ENCODE data around the gene H1-8.

The H1-8 gene

DNA sequence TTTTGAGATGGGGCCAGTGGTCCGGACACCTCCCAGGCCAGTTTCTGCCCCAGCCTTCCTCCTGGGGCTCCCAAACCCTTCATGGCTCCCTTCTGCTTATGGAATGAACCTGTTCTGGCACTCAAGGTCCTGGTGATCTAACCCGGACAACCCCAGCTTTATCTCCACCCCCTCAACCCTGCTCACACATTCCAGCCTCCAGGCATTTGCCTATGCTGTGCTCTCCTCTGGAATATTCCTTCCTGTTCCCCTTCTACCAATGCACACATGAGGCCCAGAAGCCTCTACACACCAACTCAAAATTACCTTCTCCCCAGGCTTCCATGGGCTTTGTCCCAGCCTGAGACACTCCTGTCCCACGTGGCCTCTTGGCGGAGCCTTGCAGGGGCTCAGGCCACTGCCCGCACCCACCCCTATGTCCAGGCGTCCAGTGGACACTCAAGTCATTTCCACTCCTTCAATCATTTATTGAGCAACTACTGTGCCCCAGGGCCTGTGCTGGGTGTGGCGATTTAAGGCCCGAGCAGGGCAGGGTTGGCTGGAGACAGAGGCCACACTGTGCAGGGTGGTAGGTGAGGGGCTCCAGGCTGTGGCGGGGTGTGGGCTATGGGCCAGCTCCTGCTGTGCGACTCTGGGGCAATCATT is 44.7 kb downstream of the H1-8 start:
- in situ Hi-C loops (cut with MboI; ENCODE audit: low sequenced_read_pairs) = no loop called here

- in situ Hi-C loops (cut with MboI; ENCODE audit: low sequenced_read_pairs) = no loop called here
Observed at GRCh38 chr3:129590215-129590614, 47.2 kb downstream of the H1-8 start.

DNA sequence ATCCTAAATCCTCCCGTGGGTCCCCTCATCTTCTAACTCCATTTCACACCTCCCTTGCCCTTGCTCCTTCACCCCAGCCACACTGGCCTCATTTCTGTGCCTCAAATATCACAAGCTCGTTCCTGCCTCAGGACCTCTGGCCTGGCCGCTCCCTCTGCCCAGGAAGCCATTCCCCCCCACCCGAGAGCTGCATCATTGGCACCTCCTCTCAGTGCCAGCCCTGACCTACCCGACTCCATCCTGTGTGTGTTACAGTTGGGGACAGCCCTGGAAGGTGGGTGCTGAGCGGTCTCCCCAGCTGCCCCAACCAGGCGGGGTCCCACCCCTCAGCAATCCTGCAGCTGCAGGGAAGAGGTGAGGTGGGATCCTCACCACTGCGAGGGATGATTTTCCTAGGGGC is 49.0 kb downstream of the H1-8 start:
- in situ Hi-C loops (cut with MboI; ENCODE audit: low sequenced_read_pairs) = no loop called here

GRCh38 chr3:129592381-129593131 is 49.6 kb downstream of the H1-8 start:
- in situ Hi-C loops (cut with MboI; ENCODE audit: low sequenced_read_pairs) = no loop called here

DNA sequence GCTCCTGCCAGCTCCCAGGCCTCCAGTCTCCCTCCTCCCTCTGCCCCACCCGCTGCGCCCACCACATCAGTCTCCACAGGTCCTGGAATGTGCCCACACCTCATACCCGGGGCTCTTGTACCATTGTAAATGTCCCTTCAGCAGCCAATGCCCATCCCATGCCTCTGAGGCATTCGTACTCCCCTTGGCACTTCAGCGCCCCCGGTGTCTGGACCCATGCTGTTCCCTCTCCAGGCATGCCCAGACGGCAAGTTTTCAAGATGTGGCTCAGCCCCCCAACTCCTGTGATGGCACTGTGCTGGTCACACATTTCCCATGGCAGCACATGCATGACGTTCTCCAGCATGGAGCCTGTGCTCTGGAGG is 50.2 kb downstream of the H1-8 start:
- in situ Hi-C loops (cut with MboI; ENCODE audit: low sequenced_read_pairs) = no loop called here

DNA sequence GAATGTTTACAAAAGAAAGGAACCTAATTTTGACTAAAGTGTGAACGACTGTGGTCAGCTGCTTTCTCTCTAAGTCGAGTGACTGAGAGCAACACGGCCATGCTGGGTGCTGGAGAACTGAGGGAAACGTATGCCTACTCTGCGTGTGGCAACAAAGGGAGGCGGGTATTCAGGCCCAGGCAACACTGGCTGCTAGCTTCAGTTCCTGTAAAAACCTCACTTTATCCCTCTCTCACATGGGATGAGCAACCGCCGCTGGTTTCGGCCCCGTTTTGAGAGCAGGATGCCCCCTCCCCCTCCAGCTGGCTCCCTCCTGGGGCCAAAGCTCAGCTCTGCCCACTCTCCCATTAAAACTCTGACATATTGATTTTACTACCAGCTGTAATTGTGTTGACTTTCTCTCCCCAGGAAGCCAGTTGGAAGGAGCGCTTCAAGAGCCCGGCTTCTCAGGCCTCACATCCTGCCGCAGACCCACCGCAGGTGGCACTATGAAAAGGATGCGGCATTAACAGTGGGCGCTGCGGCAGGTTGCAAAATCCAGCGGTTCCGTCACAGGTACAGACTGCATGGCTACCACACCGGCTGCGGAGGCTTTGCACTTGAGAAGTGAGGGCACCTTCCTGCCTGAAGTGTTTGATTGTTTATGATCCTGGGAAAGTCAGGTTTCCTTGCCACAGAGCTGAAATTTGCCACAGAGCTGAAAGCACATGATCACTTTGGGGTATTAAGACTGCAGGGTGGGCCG is 50.8 kb downstream of the H1-8 start:
- in situ Hi-C loops (cut with MboI; ENCODE audit: low sequenced_read_pairs) = no loop called here

- in situ Hi-C loops (cut with MboI; ENCODE audit: low sequenced_read_pairs) = no loop called here
Observed at GRCh38 chr3:129594409-129594808, 51.4 kb downstream of the H1-8 start.

DNA sequence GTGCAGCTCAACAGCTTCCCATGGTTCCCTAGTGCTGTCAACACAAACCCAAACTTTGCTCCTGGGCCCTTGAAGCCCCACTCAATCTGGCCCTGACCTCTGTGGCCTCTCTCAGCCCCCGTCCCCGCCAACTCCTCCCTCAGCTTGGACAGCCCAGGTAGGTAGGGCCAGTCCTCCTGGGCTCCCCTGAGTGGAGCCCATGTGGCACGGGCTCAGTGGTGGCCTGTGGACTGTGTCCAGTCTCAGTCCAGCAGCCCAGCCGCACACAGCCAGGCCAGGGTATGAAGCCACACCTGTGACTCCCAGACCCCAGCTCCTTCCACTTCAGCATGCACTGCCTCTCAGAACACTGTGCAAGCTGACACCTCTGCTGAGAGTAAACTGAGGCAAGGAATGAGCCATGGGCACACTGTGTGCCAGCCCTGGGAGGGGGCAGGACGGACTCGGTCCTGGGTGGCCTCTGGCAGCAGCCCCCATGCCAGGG is 52.0 kb downstream of the H1-8 start:
- in situ Hi-C loops (cut with MboI; ENCODE audit: low sequenced_read_pairs) = no loop called here

GRCh38 chr3:129595544-129596193 is 52.7 kb downstream of the H1-8 start:
- in situ Hi-C loops (cut with MboI; ENCODE audit: low sequenced_read_pairs) = no loop called here

DNA sequence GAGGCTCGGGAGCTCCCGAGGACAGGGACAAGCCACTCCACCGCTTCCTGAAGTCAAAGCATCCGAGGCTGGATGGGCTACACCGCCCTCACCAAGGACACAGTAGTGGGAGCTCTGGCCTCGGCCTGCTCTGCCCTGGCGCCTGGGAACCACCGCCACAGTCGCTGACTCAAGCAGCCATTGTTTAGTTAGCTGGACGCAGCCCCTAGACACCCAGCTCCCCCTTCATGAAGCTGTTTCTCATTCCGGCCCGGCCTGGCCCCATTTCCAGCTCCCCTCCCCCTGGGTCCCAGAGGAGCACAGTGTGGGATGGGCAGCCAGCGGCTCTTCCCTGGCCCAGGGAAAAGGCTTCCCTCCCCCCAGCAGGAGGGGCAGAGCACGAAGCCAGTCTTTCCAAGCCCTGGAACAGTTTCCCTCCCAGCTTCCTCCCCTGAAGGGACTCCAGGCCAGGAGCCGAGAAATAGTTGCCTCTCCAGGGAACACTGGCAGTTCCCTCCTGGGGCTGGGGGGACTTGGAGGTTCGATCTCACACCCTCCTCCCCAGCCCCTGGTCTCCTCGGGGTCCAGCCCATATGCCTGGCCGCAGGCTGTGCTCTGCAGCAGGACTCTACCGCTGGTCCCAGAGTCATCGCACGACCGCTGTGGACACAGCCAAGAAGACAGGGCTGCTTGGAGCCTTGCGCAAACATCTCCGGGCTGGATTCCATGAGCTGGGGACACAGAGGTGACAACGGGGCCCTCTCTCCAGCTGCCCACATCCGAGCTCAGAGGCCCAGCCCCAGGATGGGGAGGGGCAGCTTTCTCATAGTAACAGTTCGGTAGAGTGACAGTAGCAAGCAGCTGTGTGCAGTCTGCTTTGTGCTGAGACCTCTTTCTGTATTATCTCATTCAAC is 53.5 kb downstream of the H1-8 start:
- in situ Hi-C loops (cut with MboI; ENCODE audit: low sequenced_read_pairs) = no loop called here

DNA sequence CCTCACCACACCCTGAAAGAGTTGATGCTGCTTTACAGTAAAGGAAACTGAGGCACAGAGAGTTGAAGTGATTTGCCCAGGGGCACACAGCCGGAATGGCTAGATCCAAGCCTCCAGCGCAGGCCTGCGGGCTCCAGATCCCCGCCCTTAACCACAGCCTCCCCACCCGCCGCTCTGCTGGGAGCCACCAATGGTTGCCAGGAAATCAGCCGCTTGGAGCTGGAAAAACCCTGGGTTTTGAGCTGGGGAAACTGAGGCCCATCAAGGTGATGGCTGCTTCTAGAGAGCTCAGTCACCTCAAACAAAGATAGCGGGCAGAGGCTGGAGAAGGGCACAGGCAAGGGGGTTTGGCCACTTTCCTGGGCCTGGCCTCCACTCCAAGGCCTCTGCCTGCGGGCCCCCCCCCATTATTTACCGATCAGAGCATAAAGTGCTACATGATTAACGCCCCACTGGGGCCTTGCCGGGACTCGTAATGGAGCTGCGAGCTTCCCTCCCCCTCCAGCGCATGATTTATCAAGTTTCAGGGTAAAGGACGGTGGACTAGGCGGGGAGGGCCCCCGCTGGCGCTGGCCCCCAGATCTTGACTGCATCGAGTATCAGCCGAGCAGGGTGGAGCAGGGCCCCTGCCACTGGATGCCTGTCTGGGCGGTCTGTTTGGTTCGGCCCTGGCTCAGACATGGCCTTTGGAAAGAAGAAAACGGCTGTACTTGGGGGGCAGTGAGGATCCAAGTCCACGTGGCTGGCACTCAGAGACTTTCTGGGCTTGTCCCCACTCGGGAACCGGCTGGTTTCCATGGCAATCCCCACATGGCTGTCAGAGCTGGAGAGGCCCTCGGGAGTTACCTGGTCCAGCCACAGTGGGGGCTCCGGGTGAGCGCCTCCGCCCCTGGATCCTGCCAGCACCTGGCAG is 54.4 kb downstream of the H1-8 start:
- in situ Hi-C loops (cut with MboI; ENCODE audit: low sequenced_read_pairs) = no loop called here

- in situ Hi-C loops (cut with MboI; ENCODE audit: low sequenced_read_pairs) = no loop called here
Observed at GRCh38 chr3:129598000-129598381, 55.0 kb downstream of the H1-8 start.

DNA sequence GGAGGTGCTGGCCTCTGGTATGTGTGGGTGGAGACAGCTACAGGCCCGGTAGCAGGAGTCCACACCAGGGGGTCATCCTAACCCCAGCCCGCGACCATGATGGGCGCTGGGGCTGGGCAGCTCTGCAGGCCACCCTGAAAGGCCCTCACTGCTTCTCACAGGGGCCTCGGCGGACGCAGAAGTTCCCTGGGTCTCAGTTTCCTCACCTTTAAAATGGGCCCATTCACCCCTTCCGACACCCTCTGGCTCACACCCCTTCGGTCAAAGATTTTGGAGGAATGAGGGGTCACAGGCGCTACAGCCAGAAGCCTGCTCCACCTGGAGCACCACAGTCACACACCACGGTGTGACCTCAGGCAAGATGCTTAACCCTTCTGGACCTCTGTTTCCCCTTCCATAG is 55.5 kb downstream of the H1-8 start:
- in situ Hi-C loops (cut with MboI; ENCODE audit: low sequenced_read_pairs) = no loop called here

GRCh38 chr3:129599073-129599472 is 56.1 kb downstream of the H1-8 start:
- in situ Hi-C loops (cut with MboI; ENCODE audit: low sequenced_read_pairs) = no loop called here

DNA sequence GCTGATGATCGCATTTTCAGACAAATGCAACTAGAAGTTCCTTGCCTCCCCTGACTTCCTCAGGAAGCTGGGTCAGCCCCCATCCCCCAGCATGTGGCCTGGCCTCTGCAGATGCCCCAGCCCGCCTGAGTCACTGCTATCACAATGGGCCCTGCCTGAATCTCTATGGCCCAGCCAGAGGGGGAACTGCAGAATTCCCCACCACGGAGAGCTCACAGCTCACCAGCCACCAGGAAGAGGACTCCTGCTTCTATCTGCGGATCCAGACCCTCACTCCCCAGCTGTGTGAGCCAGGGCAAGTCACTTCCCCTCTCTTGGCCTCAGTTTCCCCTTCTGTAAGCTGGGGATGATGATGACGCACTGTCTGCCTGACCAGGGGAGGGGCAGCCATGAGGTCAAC is 56.6 kb downstream of the H1-8 start:
- in situ Hi-C loops (cut with MboI; ENCODE audit: low sequenced_read_pairs) = no loop called here

- in situ Hi-C loops (cut with MboI; ENCODE audit: low sequenced_read_pairs) = no loop called here
Observed at GRCh38 chr3:129600348-129600747, 57.4 kb downstream of the H1-8 start.

Measured in HL-60/S4 (cell line).